Endodermal cell (in vitro differentiated cells): ENCODE data around the gene DOCK9. TPM values are rescaled to one million over a fixed set of nuclear protein-coding genes. Genes with fewer than 3 reads are reported as not detected.

ENCODE experiments used
- DNase-seq: peaks from one replicate; pipeline ENCODE4 v3.0.0-alpha.2; 2017
- H3K27ac ChIP-seq: 2 replicates; pipeline ENCODE4 v1.5.1; 2013; ENCODE audit warnings: mild to moderate bottlenecking, low read depth, low read length, moderate library complexity
- H3K27me3 ChIP-seq: 2 replicates; pipeline ENCODE4 v1.6.1; 2013; ENCODE audit warnings: mild to moderate bottlenecking, low read length, moderate library complexity; ENCODE audit not compliant: insufficient read depth, control insufficient read depth, poor library complexity, severe bottlenecking
- H3K36me3 ChIP-seq: 2 replicates; pipeline ENCODE4 v1.7.0; 2013; ENCODE audit warnings: mild to moderate bottlenecking, low read length, moderate library complexity; ENCODE audit not compliant: control insufficient read depth, insufficient read depth
- H3K4me1 ChIP-seq: one replicate; pipeline ENCODE4 v1.7.0; 2013; ENCODE audit warnings: low read length; ENCODE audit not compliant: control insufficient read depth, insufficient read depth
- H3K4me3 ChIP-seq: 2 replicates; pipeline ENCODE4 v1.5.1; 2013; ENCODE audit warnings: mild to moderate bottlenecking, low read length, moderate library complexity
- H3K9ac ChIP-seq: 2 replicates; pipeline ENCODE4 v1.6.1; 2013; ENCODE audit warnings: mild to moderate bottlenecking, low read length, moderate library complexity; ENCODE audit not compliant: poor library complexity, severe bottlenecking; ENCODE audit errors: extremely low read depth
- H3K9me3 ChIP-seq: 2 replicates; pipeline ENCODE4 v1.6.1; 2013; ENCODE audit warnings: mild to moderate bottlenecking, low read length, moderate library complexity; ENCODE audit not compliant: control insufficient read depth
- H3K27ac Mint-ChIP-seq: 2 replicates; pipeline ENCODE4 v1.8.0; 2020; ENCODE audit warnings: mixed read lengths
- H3K27me3 Mint-ChIP-seq: 2 replicates; pipeline ENCODE4 v1.8.0; 2021; ENCODE audit warnings: mild to moderate bottlenecking, mixed read lengths; ENCODE audit not compliant: insufficient read depth
- H3K36me3 Mint-ChIP-seq: 2 replicates; pipeline ENCODE4 v1.8.0; 2020; ENCODE audit warnings: low read depth, mixed read lengths
- H3K4me1 Mint-ChIP-seq: 2 replicates; pipeline ENCODE4 v1.8.0; 2020; ENCODE audit warnings: mixed read lengths
- H3K4me3 Mint-ChIP-seq: 2 replicates; pipeline ENCODE4 v1.8.0; 2020; ENCODE audit warnings: mild to moderate bottlenecking, moderate library complexity, mixed read lengths
- H3K9me3 Mint-ChIP-seq: 2 replicates; pipeline ENCODE4 v1.8.0; 2020; ENCODE audit warnings: mild to moderate bottlenecking, mixed read lengths
- CTCF ChIP-seq: fragments of 200-600 bp; sonication (generic); conservative IDR thresholded peaks from 2 replicates; pipeline ENCODE4 v1.5.0; 2021; ENCODE audit warnings: antibody characterized with exemption, mild to moderate bottlenecking
- WGBS, 2 experiments: methylation state at CpG; one replicate each; pipeline versions ENCODE4 v1.1.5 to v1.1.7; 2013; ENCODE audit warnings: missing lambda C conversion rate in 2 of 2, mixed read lengths in 1 of 2; ENCODE audit not compliant: insufficient coverage in 1 of 2, insufficient read length in 1 of 2; 5-methylcytosine and 5-hydroxymethylcytosine counted together
- total RNA-seq, 2 donors: library from RNA; stranded (reverse); fragmentation: NEBNext Ultra II Directional in 1 of 2; extraction: Animal tissue kit (Norgen Biotek cat#: 25700) in 1 of 2; gene quantifications; 2 replicates in 1 of 2; 3 replicates in 1 of 2; pipeline ENCODE4 v1.2.1, GENCODE V29; 2021

Gene DOCK9
- total RNA-seq, 2 donors from 2014 or later: 15.6 to 22.5 TPM

- H3K27me3 ChIP-seq: no peaks in the 10 kb centered on the region
- Mint-ChIP-seq H3K4me3 (no peak overlapping the region), H3K27ac (no peak overlapping the region), H3K36me3 (no peaks in the 10 kb centered on the region), H3K27me3 (no peaks in the 10 kb centered on the region), H3K4me1 (peaks cover 50% of the 10 kb centered on the region), H3K9me3 (no peaks in the 10 kb centered on the region)
- no peak overlapping the region for H3K27ac ChIP-seq
- no peak for DNase-seq
- TF ChIP-seq CTCF: no peak
- peaks cover 30% of the 10 kb centered on the region for H3K4me1 ChIP-seq
- H3K36me3 ChIP-seq: no peaks in the 10 kb centered on the region
- 81 to 94% methylated on average over 5 to 9 of the region's 9 CpGs for WGBS, 2 experiments
- H3K9me3 ChIP-seq: no peaks in the 10 kb centered on the region
- H3K4me3 ChIP-seq: no peak overlapping the region
- no peak overlapping the region for H3K9ac ChIP-seq
These were observed 1.3 kb upstream of the DOCK9 start for GRCh38 chr13:98979012-98979660.

GRCh38 chr13:98978280-98978679 lies 416 bp upstream of the DOCK9 start:
- H3K27me3 ChIP-seq: no peaks in the 10 kb centered on the region
- H3K9me3 ChIP-seq: no peaks in the 10 kb centered on the region
- Mint-ChIP-seq H3K4me1 (peaks cover 49% of the 10 kb centered on the region), H3K27me3 (no peaks in the 10 kb centered on the region), H3K36me3 (no peaks in the 10 kb centered on the region), H3K27ac (no peak overlapping the region), H3K9me3 (no peaks in the 10 kb centered on the region), H3K4me3 (no peak overlapping the region)
- H3K36me3 ChIP-seq: no peaks in the 10 kb centered on the region
- H3K4me3 ChIP-seq: no peak overlapping the region
- peaks cover 30% of the 10 kb centered on the region for H3K4me1 ChIP-seq
- 94 to 100% methylated on average over 1 to 3 of the region's 3 CpGs for WGBS, 2 experiments
- TF ChIP-seq CTCF: no peak
- no peak overlapping the region for H3K9ac ChIP-seq
- H3K27ac ChIP-seq: peak overlapping the region; percentile 0
- DNase-seq: no peak

- 67% methylated on average over 1 of the region's 2 CpGs; no CpG with 5 or more reads in 1 of the 2 experiments for WGBS, 2 experiments
- peak overlapping the region; percentile 26 for H3K27ac Mint-ChIP-seq
- Histone ChIP-seq H3K4me3 (peak overlapping the region; percentile 48), H3K9ac (no peak overlapping the region), H3K27me3 (no peaks in the 10 kb centered on the region), H3K36me3 (no peaks in the 10 kb centered on the region), H3K27ac (no peak overlapping the region), H3K9me3 (no peaks in the 10 kb centered on the region), H3K4me1 (peaks cover 30% of the 10 kb centered on the region)
- H3K27me3 Mint-ChIP-seq: no peaks in the 10 kb centered on the region
- no peaks in the 10 kb centered on the region for H3K9me3 Mint-ChIP-seq
- H3K36me3 Mint-ChIP-seq: no peaks in the 10 kb centered on the region
- no peak for TF ChIP-seq CTCF
- peak overlapping the region; percentile 25 for H3K4me3 Mint-ChIP-seq
- H3K4me1 Mint-ChIP-seq: peaks cover 56% of the 10 kb centered on the region
- no peak for DNase-seq
These were observed 923 bp downstream of the DOCK9 start for GRCh38 chr13:98976941-98977340.
